ENCODE results near the gene PLEKHA7. TPM values are rescaled to one million over a fixed set of nuclear protein-coding genes. Genes with fewer than 3 reads are reported as not detected.

PLEKHA7 gene
- total RNA-seq, 2 donors from 2014 or later, result 17.5 to 21.9 TPM

DNA sequence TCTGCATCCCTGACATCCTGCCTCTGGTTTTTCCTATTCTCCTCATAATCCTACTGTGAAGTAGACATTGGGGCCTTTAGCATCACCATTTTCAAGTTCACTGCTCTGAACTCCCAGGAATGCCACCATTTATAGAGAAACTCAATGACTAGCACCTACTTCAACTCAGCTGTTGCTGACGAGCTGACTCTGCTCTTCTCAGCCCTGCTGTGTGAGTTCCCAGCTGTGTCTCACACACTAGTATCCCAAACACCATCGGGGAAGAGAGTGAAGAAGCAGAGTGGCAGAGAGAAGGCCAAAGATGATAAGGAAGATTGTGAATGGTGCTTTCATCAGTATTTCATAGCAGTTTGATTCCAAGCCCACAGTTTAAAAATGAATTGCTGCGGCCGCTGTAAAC is 71.9 kb downstream of the PLEKHA7 start:
- Mint-ChIP-seq H3K27me3 (ENCODE audit: insufficient read depth) (no peaks in the 10 kb centered on the region), H3K4me1 (peaks cover 19% of the 10 kb centered on the region), H3K36me3 (ENCODE audit: low read depth) (no peaks in the 10 kb centered on the region), H3K9me3 (no peaks in the 10 kb centered on the region), H3K4me3 (no peak overlapping the region), H3K27ac (no peak overlapping the region)
- Histone ChIP-seq H3K9me3 (ENCODE audit: control insufficient read depth, low read length) (no peaks in the 10 kb centered on the region), H3K9ac (ENCODE audit: extremely low read depth, low read length, poor library complexity, severe bottlenecking) (no peak overlapping the region), H3K4me1 (ENCODE audit: control insufficient read depth, insufficient read depth, low read length) (peaks cover 7% of the 10 kb centered on the region), H3K36me3 (ENCODE audit: control insufficient read depth, insufficient read depth, low read length) (no peaks in the 10 kb centered on the region), H3K27me3 (ENCODE audit: control insufficient read depth, insufficient read depth, low read length, poor library complexity, severe bottlenecking) (no peaks in the 10 kb centered on the region), H3K4me3 (ENCODE audit: low read length) (no peak overlapping the region), H3K27ac (ENCODE audit: low read depth, low read length) (no peak overlapping the region)
- DNase-seq, result no peak
- TF ChIP-seq, protein P1, sequence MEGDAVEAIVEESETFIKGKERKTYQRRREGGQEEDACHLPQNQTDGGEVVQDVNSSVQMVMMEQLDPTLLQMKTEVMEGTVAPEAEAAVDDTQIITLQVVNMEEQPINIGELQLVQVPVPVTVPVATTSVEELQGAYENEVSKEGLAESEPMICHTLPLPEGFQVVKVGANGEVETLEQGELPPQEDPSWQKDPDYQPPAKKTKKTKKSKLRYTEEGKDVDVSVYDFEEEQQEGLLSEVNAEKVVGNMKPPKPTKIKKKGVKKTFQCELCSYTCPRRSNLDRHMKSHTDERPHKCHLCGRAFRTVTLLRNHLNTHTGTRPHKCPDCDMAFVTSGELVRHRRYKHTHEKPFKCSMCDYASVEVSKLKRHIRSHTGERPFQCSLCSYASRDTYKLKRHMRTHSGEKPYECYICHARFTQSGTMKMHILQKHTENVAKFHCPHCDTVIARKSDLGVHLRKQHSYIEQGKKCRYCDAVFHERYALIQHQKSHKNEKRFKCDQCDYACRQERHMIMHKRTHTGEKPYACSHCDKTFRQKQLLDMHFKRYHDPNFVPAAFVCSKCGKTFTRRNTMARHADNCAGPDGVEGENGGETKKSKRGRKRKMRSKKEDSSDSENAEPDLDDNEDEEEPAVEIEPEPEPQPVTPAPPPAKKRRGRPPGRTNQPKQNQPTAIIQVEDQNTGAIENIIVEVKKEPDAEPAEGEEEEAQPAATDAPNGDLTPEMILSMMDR (conservative IDR thresholded peaks at IDR 0.05), result no peak
- 86 to 100% methylated on average over 2 to 3 of the region's 4 CpGs for WGBS, 2 experiments (ENCODE audit: insufficient coverage in 1 of 2, insufficient read length in 1 of 2)

DNA sequence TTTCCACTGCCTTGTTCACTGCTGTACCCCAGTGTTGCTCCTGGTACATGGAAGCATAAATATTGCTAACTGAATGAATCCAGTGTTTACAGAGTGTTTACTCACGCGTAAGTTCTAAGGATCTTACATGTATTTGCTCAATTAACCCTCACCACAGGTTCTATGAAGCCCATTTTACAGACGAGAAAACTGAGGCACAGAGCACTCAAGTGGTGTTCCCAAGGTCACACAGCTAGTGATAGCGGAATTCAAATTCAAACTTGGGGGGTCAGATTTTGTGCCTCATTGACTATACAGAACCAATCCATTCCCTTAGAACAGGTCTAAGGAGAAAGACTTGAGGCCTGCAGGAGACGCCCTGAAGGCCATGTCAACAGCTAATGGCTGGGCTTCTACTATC is 72.3 kb downstream of the PLEKHA7 start:
- TF ChIP-seq, protein P1 (conservative IDR thresholded peaks at IDR 0.05), result no peak
- H3K4me1 ChIP-seq (ENCODE audit: control insufficient read depth, insufficient read depth, low read length), result peaks cover 8% of the 10 kb centered on the region
- H3K4me3 ChIP-seq (ENCODE audit: low read length), result no peak overlapping the region
- H3K27me3 ChIP-seq (ENCODE audit: control insufficient read depth, insufficient read depth, low read length, poor library complexity, severe bottlenecking), result no peaks in the 10 kb centered on the region
- 74 to 80% methylated on average over 1 to 5 of the region's 5 CpGs for WGBS, 2 experiments (ENCODE audit: insufficient coverage in 1 of 2, insufficient read length in 1 of 2)
- Mint-ChIP-seq H3K27me3 (ENCODE audit: insufficient read depth) (no peaks in the 10 kb centered on the region), H3K36me3 (ENCODE audit: low read depth) (no peaks in the 10 kb centered on the region), H3K27ac (no peak overlapping the region), H3K4me1 (peaks cover 19% of the 10 kb centered on the region), H3K4me3 (no peak overlapping the region), H3K9me3 (no peaks in the 10 kb centered on the region)
- no peak overlapping the region for H3K9ac ChIP-seq (ENCODE audit: extremely low read depth, low read length, poor library complexity, severe bottlenecking)
- H3K9me3 ChIP-seq (ENCODE audit: control insufficient read depth, low read length), result no peaks in the 10 kb centered on the region
- DNase-seq, result no peak
- H3K36me3 ChIP-seq (ENCODE audit: control insufficient read depth, insufficient read depth, low read length), result no peaks in the 10 kb centered on the region
- no peak overlapping the region for H3K27ac ChIP-seq (ENCODE audit: low read depth, low read length)

DNA sequence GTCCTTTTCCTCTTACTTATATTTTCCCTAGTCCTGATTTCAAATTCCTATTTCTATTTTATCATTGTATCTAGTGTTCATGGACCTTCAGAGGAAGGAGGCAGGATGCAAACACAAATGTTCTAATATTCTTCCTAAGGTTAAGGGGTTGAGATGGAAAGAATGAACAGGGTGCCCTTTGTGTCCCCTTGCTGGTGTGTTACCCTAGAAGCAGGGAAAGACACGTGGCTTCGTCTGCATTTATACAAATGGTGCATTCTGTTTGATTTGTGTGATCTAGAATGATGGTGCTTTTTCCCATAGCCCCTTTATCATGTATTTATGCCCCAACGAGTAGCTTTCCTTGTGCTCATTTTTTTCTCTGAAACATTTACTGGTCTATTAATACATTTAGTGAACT is 76.2 kb downstream of the PLEKHA7 start:
- Mint-ChIP-seq H3K27me3 (ENCODE audit: insufficient read depth) (no peaks in the 10 kb centered on the region), H3K27ac (no peak overlapping the region), H3K36me3 (ENCODE audit: low read depth) (no peaks in the 10 kb centered on the region), H3K4me3 (no peak overlapping the region), H3K9me3 (no peaks in the 10 kb centered on the region), H3K4me1 (peaks cover 16% of the 10 kb centered on the region)
- no peaks in the 10 kb centered on the region for H3K9me3 ChIP-seq (ENCODE audit: control insufficient read depth, low read length)
- H3K27me3 ChIP-seq (ENCODE audit: control insufficient read depth, insufficient read depth, low read length, poor library complexity, severe bottlenecking), result no peaks in the 10 kb centered on the region
- WGBS, 2 experiments (ENCODE audit: insufficient coverage in 1 of 2, insufficient read length in 1 of 2), result 89% methylated on average over 3 of the region's 3 CpGs; no CpG with 5 or more reads in 1 of the 2 experiments
- no peaks in the 10 kb centered on the region for H3K36me3 ChIP-seq (ENCODE audit: control insufficient read depth, insufficient read depth, low read length)
- TF ChIP-seq, protein P1 (conservative IDR thresholded peaks at IDR 0.05), result no peak
- no peak overlapping the region for H3K27ac ChIP-seq (ENCODE audit: low read depth, low read length)
- H3K9ac ChIP-seq (ENCODE audit: extremely low read depth, low read length, poor library complexity, severe bottlenecking), result no peak overlapping the region
- no peak for DNase-seq
- H3K4me1 ChIP-seq (ENCODE audit: control insufficient read depth, insufficient read depth, low read length), result peaks cover 23% of the 10 kb centered on the region
- no peak overlapping the region for H3K4me3 ChIP-seq (ENCODE audit: low read length)
